AG08396 (cell line): ENCODE data around the gene LAMB4.

ENCODE experiments used
- DNase-seq: peaks from one replicate; pipeline ENCODE4 v3.0.0; 2012; ENCODE audit warnings: low spot score, mixed read lengths

LAMB4 gene

DNA sequence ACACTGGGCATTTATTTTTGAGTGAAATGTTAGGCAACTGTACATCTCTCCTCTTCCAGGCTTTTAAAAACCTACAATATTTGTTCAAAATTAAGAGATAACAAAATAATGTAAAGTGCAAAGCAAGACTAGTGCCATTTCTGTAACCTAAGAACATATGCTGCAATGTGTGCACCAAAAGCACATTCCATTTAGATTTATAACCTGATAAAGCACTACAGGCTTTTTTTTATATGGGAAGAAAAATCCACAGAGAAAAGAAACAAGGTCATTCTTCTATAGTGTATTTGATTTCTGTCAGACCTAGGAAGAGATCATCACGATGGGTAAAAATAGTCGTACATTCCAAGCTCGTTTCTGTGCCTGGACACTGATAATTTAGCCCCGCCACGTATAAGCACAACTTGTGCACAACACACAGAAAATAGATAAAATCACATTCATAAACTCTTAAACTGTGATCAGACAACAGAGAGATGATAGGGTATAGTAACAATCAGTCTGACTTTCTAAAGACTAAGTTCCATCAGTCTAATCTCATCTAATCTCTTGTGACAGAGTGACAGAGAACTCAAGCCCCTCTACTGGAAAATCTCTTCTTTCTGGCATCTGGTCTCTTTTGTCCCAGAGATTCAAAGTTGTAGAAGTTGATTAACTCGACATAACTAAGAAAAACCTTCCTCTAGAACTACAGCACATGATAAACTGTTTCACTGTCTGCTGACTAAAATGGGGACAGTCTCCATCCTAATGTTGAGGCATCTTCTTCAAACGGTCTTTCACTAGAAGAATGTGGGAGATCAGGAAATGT lies 133.9 kb downstream of the LAMB4 start:
- DNase-seq = no peak

DNA sequence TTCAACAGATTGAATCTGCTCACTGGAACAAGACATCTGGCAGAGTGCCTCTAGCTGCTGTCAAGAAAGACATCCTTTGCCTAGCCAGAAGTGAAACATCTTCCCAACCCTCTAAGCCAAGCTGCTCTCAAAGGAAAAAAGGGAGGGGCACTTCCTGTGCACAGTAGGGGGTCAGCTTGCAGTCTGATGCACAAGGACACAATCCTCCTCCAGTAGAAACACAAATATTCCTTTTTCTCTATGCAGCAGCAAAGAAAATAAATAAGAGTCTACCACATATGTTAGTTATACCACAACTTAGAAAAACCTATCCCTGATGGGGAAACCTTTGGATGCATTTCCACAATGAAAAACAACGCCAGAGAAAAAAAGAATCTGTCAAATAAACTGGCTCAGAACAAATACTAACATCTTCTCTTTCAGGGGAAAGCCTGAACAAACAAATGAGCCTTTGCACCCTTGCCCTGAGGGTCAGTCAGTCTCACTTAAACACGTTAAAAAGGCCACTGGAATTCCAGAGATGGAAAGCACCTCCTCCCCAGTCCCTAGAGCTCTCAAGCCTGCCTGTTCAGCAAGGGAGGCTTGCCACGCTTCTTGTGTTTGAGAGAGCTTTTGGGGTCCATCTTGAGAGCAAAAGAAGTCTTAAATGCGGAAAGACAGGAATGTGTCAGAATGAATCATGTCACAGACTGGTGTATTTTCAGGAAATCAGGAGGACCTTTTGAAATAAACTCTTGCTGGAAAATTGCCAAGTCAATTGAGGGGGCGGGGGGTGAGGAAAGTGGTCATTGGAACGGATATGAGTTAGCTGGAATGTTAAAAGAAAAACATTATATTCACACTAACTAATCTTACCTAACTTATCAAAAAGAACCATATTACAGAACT lies 134.7 kb downstream of the LAMB4 start:
- DNase-seq = peak; percentile 32

DNA sequence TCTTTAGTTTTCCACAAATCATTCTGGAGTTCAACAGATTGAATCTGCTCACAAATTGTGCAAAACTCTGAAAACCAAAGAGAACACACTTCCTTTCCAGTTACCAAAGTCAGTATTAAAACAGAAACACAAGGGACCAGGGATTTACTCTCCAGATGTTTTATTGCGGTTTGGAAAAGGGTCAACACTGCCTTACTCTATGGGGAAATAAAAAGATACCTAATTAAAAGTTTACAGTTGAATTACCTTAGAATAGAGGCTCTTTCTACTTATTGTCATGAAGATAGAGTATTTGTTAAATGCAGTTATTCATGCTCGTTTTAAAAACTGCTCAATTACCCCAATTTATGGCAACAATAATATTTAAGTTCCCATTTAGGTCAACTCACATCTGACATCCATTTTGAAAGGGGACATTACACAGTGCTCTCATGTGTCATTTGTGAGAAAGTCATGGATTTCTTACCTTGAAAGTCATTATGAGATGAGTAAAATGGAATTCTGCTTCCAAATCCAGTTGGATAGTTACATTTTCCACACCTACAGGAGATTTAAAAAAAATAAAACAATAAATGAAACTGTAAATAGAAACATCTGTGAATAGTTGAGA lies 135.6 kb downstream of the LAMB4 start:
- no peak for DNase-seq

DNA sequence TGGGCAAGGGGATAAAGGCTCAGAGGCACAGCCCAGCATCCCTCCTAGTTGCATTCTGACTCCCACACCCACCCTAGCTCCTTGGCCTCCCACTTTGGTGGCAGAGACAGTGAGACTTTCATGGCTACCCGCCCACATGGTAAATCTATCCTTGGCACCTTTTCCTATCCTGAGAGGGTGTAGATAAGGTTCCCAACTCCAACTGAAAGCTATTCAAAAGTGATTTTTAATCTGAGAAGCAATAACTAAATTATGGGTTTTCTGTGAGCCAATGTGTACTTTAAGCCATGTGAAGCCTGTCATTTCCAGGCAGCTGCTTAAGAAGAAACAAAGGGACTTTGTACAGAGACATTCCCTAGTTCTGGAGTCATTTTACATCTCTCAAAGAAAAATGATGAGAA lies 136.3 kb downstream of the LAMB4 start:
- no peak for DNase-seq

DNA sequence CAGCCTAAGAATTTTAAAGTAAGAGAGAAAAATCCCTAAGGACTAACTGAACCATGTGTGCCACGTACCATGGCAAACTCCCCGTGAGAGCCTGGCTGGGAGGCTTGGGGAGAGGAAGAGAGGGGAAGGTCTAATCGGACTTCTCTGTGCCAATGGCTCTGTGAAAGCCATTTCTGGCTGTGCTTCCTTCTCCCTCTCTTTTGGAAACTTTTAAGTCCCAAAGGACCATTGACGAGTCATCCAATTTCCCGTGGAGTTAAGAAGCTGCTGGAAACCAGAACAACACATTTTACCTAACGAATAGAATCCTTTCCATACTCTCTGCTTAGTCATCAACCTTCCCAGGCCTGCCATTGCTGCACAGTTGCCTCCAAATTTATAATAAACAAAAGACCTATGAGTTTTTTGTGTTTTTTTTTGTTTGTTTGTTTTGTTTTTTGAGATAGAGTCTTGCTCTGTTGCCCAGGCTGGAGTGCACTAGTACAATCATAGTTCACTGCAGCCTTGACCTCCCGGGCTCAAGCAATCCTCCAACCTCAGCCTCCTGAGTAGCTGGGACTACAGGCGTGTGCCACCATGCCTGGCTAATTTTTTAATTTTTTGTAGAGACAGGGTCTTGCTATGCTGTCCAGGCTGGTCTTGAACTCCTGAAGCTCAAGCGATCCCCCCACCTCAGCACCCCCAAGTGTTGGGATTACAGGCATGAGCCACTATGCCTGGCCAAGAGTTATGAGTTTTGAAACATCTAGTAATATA lies 140.4 kb downstream of the LAMB4 start:
- no peak for DNase-seq

DNA sequence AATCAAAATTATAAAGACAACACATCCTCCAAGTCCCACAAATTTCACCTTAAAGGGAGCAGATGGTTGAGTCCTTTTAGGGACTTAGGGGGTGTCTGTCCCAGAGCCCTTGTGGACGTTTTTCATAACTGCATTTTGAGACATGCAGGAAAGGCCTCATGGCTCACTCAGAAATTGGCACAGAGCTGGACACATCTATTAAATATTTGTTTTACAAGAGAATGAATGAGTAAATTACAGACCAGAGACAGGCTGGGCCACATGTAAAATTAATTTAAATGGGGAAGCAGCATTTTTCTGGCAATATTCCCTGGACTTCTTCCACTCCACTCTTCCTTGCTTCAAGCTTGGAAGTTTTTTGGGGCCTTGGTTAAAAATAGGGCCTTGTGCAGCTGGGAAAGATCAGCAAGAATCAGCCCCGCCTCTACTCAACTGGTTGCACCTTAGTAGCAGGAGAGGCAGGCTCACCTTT lies 147.2 kb downstream of the LAMB4 start:
- DNase-seq = peak; percentile 16

DNA sequence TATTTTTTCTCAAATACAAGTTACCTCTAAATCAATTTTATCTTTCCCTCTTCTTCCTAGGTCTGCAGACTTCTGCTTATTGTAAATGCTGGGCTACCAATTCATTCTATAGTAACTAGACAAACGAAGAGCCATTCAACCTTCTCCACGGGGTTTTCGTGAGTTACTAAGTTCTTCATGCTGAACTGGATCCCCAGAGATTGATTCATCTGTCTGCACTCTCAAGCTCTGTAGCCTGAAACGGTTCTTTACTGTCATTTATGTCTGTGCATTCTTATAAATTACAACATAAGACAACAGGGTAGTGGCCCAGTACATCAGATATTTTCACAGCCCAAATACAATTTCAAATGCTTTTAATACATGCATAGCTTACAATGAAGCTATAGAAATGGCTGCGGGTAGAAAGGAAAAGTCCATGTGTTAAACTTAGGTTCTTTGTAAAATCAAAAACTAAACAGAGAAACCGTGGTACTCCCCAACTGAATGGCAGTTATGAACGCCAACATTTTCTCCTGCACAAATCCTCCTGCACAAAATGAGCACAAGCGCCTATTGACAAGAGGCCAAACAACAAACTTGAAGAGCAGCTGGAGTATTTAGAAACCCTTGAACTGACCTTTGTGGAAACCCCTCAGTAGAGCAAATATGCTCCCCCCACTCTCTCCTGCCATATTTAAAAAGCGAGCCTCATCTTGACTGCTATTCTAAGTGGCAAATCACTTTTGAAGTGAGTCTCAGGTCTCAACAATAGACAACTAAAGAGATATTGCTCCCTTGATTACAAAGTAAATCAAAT lies 147.9 kb downstream of the LAMB4 start:
- DNase-seq = no peak

DNA sequence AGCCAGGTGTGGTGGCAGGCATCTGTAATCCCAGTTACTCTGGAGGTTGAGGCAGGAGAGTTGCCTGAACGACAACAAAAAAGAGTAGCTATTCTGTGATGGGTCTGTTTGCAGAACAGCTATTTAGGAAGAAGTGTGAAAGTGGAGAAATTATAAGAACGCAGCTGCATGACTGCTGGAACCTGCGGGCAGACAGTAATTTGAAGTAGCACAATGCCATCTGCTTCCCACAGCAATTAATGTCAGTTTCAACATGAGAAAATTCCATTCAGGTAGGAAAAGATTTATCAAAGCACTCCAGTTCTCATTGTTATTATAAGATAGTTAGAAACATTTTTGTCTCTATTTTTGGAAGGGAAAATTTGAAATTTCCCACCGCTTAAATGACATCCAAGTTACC lies 148.7 kb downstream of the LAMB4 start:
- no peak for DNase-seq

DNA sequence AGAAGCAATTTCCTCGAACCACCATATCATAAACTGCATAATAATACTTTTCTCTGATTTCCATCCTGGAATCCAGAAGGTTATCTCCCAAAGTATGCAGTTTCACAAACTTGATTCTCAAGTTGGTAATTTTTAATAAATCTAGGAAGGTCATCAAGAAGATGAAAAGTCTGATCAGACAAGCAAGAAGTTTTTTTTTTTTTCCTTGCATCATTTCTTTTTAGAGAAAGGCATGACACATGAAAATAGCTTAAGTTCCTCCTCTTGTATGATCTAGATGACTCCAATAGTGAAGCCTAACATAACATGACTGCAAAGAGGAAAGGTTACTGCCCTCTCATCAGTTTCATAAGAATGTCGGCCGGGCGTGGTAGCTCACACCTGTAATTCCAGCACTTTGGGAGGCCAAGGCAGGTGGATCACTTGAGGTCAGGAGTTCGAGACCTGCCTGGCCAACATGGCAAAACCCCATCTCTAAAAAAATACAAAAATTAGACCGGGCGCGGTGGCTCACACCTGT lies 149.4 kb downstream of the LAMB4 start:
- DNase-seq = no peak

DNA sequence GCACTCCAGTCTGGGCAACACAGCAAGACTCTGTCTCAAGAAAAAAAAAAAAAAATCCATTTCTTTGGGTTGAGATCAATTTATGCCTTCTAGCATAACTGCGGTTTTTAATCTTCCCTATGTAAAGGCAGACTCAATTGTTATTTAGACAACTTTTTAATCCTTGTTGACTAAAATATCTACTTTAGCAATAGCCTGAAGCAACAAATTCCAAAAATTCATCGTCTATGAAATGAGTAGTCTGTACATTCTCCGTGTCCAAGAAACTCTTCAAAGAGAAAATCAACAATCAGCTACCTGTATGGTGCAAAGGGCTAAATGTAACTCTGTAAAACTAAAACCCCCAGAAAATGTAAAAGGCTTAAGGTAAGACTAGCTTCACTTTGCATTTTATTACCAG lies 150.0 kb downstream of the LAMB4 start:
- DNase-seq = no peak

DNA sequence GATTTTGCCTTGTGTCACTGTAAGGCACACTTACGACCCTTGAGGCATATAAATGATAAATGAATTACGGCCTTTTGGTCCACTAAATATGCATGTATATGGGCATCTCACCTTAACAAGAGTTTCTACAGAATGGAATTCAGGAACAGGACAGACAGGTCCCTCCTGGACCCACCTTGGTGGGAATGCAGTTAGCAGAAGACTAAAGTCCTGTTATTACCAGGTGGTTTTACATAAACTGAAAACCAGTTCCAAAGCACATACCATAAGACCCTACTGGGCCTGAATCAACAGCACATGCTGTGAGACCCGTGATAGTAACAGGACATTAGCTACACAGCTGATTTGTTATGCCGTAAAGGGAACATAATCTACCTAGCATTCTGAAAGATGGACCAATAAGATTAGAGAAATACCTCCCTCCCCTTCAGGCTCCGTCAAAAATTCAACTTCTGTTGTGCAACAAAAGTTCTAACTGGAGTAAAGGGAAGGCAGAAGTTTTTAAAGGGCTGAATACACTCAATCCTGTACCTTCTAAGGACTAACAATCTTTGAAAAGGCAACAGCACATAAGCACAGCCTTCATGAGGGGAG lies 151.2 kb downstream of the LAMB4 start:
- DNase-seq = no peak

DNA sequence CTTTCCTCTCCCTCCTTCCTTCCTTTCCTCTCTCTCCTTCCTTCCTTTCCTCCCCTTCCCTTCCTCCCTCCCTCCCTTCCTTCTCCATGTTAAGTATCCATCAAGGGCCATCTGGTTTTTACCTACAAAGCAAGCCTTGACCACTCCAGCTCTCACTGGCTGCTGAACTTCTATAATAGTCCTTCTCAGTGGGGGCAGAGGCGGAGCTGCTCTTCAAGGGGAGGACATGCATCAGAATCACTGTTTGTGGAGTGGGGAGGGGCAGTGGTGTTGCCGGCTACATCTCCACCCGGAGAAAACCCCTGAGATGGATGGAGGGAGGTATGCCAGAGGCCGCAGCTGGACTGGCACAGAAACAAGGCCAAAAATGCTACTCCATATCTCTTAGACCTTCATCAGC lies 153.1 kb downstream of the LAMB4 start:
- no peak for DNase-seq

DNA sequence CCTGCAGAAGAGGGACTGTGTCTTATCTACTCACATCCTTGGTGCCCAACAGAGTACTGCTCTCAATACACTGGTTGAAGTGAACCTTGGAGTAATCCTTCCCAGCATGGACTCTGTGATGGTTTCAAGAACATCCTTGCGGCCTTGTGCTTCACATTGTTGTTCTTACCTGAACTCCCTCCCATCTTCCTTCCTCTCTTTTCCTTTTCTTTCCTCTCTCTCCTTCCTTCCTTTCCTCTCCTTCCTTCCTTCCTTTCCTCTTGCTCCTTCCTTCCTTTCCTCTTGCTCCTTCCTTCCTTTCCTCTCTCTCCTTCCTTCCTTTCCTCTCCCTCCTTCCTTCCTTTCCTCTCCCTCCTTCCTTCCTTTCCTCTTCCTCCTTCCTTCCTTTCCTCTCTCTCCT lies 153.5 kb downstream of the LAMB4 start:
- DNase-seq = no peak

DNA sequence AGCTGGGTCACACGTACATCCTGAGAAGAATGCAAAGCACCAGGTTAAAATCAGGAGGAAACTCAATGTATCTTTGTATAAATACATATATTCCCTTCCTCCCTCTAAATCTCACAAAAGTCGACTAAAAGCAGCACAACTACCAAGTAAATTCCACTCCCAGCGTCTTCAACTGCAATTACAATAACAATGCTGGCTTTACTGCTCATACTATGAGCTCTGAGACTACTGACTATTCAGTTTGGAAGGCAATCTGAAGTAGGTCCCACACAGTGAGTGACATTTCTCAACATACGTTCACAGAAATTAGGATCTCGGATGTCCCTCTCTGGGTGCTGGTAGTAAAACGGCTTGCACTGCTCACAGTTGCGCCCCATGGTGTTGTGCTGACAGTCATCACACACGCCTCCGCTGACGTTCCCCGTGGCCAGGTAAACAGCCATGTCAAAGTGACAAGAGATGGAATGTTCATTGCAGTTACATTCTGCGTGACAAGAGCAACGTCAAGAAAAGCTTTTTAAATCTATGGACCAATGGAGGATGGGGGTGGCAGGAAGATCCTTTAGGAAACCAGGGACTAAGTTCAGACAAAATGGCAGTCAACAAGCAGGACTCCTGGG lies 154.7 kb downstream of the LAMB4 start:
- no peak for DNase-seq

DNA sequence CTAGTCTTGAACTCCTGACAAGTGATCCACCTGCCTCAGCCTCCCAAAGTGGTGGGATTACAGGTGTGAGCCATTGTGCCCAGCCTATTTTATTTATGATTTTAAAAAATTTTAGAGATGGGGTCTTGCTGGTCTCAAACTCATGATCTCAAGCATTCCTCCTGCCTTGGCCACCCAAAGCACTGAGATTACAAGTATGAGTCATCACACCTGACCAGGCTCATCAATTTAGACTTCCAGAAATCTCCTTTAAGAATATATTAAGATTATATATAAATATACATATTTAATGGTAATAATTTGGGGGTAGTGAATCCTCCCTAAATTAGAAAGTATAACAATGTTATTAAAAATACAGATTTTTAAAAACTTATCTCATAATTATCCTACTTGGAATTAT lies 156.3 kb downstream of the LAMB4 start:
- no peak for DNase-seq
